Type B pancreatic cell (in vitro differentiated cells): Measurements from ENCODE around the gene SRGAP1. TPM values are rescaled to one million over a fixed set of nuclear protein-coding genes. Genes with fewer than 3 reads are reported as not detected.

Source experiments
- DNase-seq: peaks from one replicate; pipeline ENCODE4 v3.0.0; 2021; ENCODE audit warnings: mixed read lengths; ENCODE audit not compliant: unreplicated experiment; ENCODE audit errors: extremely low spot score
- H3K27ac Mint-ChIP-seq: 2 replicates; pipeline ENCODE4 v1.8.0; 2021; ENCODE audit warnings: mild to moderate bottlenecking, mixed read lengths
- H3K27me3 Mint-ChIP-seq: 2 replicates; pipeline ENCODE4 v1.8.0; 2021; ENCODE audit warnings: mixed read lengths
- H3K36me3 Mint-ChIP-seq: 2 replicates; pipeline ENCODE4 v1.8.0; 2021; ENCODE audit warnings: mixed read lengths
- H3K4me1 Mint-ChIP-seq: one replicate; pipeline ENCODE4 v1.8.0; 2021; ENCODE audit warnings: mixed read lengths; ENCODE audit not compliant: unreplicated experiment
- H3K4me3 Mint-ChIP-seq: 2 replicates; pipeline ENCODE4 v1.8.0; 2021; ENCODE audit warnings: mild to moderate bottlenecking, mixed read lengths
- H3K9me3 Mint-ChIP-seq: 2 replicates; pipeline ENCODE4 v1.8.0; 2021; ENCODE audit warnings: mixed read lengths
- CTCF ChIP-seq: fragments of 200-600 bp; sonication (generic); conservative IDR thresholded peaks from 2 replicates; pipeline ENCODE4 v1.5.0; 2021; ENCODE audit warnings: antibody characterized with exemption, mild to moderate bottlenecking
- total RNA-seq: library from RNA; stranded (reverse); gene quantifications from 2 replicates; pipeline ENCODE4 v1.2.1, GENCODE V29; 2021; ENCODE audit warnings: low replicate concordance

Gene SRGAP1
- total RNA-seq, 1 donor from 2014 or later = 14.9 TPM

GRCh38 chr12:63909746-63910145, 65.2 kb downstream of the SRGAP1 start:
- Mint-ChIP-seq H3K4me3 (no peak overlapping the region), H3K4me1 (peaks cover 20% of the 10 kb centered on the region), H3K27me3 (no peaks in the 10 kb centered on the region), H3K27ac (no peak overlapping the region), H3K36me3 (no peaks in the 10 kb centered on the region), H3K9me3 (no peaks in the 10 kb centered on the region)
- no peak for DNase-seq
- TF ChIP-seq CTCF = no peak

DNA sequence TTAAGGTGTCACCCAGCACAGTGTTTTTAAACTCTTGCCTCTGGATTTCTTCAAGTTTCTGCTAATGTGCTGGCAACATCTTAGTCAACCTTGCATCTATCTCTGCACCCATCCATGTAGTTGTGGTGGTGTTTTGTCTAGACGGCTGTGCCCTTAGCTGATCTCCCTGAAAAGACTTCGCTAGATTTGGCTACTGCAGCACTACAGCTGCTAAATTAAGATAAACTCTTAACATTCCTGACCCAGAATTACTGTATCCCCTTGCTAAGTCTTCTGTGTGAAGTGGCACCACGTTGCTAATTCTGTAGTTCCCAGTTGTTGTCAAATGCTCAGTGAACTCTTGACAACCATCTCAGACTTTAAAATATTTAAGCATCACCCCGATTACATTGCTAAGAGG, 66.8 kb downstream of the SRGAP1 start:
- Mint-ChIP-seq H3K27ac (no peak overlapping the region), H3K4me1 (peaks cover 22% of the 10 kb centered on the region), H3K4me3 (no peak overlapping the region), H3K36me3 (no peaks in the 10 kb centered on the region), H3K27me3 (no peaks in the 10 kb centered on the region), H3K9me3 (no peaks in the 10 kb centered on the region)
- no peak for DNase-seq
- no peak for TF ChIP-seq CTCF

- no peak for TF ChIP-seq CTCF
- H3K36me3 Mint-ChIP-seq = no peaks in the 10 kb centered on the region
- H3K9me3 Mint-ChIP-seq = no peaks in the 10 kb centered on the region
- no peak for DNase-seq
- H3K27me3 Mint-ChIP-seq = no peaks in the 10 kb centered on the region
- no peak overlapping the region for H3K27ac Mint-ChIP-seq
- H3K4me1 Mint-ChIP-seq = peaks cover 27% of the 10 kb centered on the region
- no peak overlapping the region for H3K4me3 Mint-ChIP-seq
Observed at GRCh38 chr12:63912651-63913050, 68.2 kb downstream of the SRGAP1 start.

DNA sequence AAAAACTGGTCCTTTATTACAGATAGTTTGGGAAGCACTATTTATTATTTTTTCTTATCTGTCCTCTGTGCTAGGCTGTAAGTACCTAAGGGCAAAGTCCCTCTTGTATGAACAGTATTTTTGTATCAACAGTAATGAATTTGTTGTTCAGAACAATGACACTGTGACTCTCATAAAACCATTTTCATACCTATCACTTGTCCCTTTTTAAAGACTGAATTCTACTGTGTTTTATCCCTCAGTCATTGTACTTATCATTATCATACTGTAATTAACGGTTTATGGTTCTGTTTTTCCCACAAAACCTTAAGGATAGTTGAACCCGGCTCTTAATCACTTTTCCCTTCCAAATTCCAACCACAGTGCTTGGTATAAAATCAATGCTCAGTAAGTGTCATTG, 69.4 kb downstream of the SRGAP1 start:
- DNase-seq = no peak
- Mint-ChIP-seq H3K27me3 (no peaks in the 10 kb centered on the region), H3K9me3 (peaks cover 4% of the 10 kb centered on the region), H3K4me3 (no peak overlapping the region), H3K4me1 (peaks cover 31% of the 10 kb centered on the region), H3K36me3 (no peaks in the 10 kb centered on the region), H3K27ac (peak overlapping the region; percentile 20)
- TF ChIP-seq CTCF = no peak

- Mint-ChIP-seq H3K9me3 (peaks cover 6% of the 10 kb centered on the region), H3K36me3 (no peaks in the 10 kb centered on the region), H3K4me1 (peaks cover 31% of the 10 kb centered on the region), H3K27ac (peak overlapping the region; percentile 74), H3K27me3 (no peaks in the 10 kb centered on the region), H3K4me3 (peak overlapping the region; percentile 27)
- DNase-seq = no peak
- no peak for TF ChIP-seq CTCF
Observed at GRCh38 chr12:63915105-63915800, 70.8 kb downstream of the SRGAP1 start.
